ENCODE results near the gene SLC20A1.

GRCh38 chr2:112646102-112646719 lies 472 bp downstream of the SLC20A1 start:
- TF ChIP-seq CTCF (conservative IDR thresholded peaks at IDR 0.05; ENCODE audit: low read depth, low read length) (no peak), EZH2 (IDR thresholded peaks at IDR 0.05; ENCODE audit: low read length, unreplicated experiment) (no peak), EZH2phosphoT487 (IDR thresholded peaks at IDR 0.05; ENCODE audit: borderline replicate concordance, low read length) (peak; percentile 33; the same call in 1 of the 2 replicates)

All from PC-3 (cell line).